NCI-H1694 (cell line): Measurements from ENCODE around the gene SAMD1.

Experiments
- DNase-seq: peaks from one replicate; lab custom pipeline; 2025; lab: John Stamatoyannopoulos, UW

Gene SAMD1

DNA sequence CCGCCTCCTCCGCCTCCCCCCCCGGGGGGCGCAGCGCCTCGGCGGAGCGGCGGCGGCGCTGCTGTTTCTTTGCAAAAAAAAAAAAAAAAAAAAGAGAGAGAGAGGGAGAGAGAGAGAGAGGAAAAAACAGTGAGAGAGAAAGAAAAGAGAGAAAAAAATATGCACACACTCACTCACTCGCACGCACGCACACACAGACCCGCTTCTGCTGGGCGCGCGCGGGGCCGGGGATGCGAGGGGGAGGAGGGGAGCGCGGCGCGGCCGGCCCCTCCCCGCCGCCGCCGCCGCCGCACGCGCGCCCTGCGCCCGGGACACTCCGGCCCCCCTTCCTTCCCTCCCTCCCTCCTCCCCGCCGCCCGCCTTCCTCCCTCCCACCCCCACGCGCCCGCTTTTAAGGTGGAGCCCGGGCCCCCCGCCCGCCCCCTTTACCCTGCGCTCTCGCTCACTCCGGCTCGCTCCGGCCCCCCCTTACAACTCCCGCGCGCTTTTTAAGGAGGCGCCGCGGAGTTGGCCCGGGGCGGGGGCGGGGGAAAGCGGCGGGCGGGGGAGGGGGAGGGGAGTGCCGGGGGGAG is at the start of gene SAMD1:
Gene SAMD1 (minus strand): TSS at position 243 of the 572 bp plus-strand sequence.
- peak; percentile 60 for DNase-seq

DNA sequence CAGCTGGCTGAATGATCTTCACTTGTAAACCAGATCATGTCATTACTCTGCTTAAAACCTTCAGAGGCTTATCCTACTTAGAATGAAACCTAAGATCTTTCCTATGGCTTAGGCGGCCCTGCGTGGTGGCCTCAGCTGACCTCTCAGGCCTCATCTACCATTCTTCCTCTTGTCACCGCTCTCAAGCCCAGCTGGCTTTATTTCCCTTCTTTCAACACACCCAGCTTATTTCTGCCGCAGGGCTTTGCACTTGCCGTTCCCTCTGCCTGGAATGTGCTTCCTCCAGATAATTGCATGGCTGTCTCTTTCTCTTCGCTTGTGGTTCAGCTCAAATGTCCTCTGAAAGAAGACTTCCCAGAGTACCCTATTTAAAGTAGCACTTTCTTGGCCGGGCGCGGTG is 49.4 kb upstream of the SAMD1 start:
- DNase-seq = no peak

DNA sequence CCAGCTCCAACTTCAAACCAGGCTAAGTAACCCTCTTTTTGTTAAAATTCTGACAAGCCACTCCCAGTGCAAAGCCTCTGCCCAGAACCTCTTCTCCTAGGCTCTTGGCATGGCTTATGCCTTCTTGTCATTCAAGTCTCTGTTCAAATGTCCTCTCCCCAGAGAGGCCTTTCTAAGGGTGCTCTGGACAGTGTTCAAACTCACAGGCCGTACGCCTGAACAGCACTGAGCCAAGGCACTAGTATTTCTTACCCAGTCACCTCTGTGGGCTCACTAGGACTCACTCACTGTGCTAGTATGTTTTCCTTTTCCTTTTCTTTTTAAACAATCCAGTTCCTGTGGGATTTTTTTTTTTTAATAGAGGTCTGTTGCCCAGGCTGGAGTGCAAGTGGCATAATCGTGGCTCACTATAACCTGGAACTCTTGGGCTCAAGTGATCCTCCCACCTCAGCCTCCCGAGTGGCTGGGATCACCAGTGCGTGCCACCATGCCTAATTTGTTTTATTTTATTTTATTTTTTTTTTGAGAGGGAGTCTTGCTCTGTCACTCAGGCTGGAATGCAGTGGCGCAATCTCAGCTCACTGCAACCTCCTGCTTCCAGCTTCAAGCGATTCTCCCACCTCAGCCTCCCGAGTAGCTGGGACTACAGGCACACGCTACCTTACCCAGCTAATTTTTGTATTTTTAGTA is 48.2 kb upstream of the SAMD1 start:
- no peak for DNase-seq

DNA sequence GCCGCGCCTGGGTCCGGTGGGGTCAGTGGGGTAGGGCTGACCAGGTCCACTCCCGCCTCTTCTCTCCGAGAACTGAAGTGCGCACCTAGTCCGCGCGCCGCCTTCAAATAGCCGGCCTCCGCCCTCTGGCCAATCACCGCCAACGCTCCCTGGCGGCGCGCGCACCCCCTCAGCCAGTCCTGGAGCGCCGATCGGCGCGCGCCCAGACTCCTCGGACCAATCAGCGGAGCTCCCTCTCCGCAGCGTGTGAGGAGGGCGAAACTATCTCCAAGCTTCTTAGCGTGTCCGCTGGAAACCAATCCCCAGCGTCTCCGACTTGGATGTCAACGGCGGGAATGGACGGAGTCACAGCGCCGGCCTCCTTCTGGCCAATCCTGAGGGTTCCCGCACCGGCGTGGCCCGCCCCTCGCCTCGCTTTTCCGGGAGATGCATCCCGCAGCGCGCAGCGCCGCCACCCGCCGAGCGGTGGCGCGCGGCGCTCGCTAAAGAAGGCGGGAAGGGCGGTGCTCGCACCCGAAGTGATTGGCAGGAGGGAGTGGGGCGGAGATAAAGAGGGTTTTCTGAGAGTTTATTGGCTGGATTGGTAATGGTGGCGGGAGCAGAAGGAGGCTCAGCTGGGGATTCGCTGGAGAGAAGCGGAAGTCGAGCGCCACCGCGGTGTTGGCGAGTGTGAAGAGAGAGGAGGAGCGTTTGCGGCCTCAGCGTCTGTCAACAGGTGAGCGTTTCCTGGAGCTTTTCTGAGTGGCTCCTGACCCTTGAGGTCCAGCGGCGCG is 46.1 kb upstream of the SAMD1 start, which contains the start of gene ASF1B:
Gene ASF1B (minus strand): TSS at position 81 of the 773 bp plus-strand sequence. CDS start 133 bp downstream, outside the sequence.
- peak; percentile 100 for DNase-seq

DNA sequence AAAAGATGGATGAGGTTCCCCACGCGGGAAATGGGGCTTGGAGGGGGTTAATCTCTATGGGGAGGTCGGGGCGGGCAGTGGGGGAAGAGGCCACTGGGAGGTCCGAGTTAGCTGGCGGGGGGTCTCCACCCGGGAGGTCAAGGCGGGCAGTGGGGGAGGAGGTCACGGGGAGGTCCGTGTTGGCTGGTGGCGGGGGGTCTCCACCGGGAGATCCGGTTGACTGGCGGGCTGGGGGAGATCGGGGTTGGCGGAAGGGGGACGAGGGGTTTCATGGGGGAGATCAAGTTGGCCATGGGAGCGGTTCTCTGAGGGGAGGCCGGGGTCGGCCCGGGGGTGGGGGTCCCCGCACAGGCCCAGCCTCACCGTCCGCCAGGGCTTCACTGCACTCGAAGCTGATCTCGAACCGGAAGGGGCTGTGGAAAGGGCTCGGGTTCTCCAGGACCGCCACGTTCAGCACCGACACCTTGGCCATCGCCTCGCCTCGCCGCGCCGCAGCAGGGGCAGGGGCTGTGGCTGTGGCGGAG is 45.5 kb upstream of the SAMD1 start:
- no peak for DNase-seq

DNA sequence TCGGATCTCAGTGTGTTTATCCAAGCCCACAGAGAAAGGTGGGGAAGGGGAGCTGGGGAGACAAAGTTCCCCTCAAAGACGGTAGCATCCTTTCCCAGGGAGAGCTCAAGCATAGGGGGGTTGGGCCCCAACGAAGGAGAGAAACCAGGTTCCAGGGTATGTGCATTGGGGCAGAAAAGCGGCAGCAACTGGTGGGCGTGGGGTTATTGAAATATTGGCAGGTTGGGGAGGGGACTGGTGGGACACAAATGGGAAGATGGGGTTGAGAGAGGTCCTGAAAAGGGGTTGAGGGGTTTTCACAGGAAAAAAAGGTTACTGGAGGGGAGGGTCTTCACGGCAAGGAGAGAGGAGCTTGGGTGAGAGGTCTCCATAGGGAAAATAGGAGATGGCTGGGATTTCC is 44.8 kb upstream of the SAMD1 start:
- no peak for DNase-seq

DNA sequence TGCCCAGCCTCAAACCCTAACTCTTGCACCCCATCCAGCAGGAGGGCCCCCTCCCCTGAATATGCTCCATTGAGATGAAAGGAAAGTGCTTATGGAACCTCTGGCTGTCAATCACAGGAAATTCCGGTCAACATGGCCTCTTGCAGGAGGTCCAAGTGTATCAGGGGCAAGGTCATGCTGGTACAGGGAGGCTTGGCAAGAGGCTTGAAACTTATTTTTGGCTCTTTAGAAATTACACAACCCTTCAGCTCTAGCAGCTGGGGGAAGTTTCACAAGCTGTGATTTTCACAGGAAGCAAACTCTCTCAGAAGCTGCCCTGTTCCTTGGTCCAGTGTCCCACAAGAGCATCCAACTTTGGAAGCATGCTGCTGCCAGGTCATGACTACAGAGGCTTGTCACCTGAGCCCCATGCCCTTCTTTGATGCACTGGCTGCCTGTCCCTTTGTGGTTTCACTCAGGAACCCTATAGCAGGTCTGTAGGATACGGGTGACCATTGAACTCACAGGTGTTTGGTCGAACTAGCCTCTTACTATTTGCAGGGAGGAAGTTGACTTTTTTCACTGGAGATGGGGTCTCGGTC is 37.5 kb upstream of the SAMD1 start:
- DNase-seq = no peak

DNA sequence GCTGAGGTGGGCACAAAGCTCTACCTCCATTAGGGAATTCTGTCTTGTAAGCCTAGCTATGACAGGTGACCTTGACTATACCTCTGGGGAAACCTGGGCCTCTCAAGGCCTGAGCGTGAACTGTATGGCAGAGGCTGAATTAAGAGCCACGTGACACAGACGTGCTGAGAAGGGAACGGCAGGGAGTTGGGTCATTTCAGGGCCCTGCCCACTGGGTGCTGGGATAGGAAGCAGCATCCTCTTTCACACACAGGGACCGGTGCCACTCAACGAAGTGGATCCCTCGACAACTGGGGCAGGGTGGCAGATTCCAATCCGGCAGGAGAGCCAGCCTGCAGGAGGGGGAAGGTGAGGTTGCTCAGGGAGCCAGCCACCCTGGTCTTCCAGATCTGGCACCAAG is 36.6 kb upstream of the SAMD1 start:
- no peak for DNase-seq

DNA sequence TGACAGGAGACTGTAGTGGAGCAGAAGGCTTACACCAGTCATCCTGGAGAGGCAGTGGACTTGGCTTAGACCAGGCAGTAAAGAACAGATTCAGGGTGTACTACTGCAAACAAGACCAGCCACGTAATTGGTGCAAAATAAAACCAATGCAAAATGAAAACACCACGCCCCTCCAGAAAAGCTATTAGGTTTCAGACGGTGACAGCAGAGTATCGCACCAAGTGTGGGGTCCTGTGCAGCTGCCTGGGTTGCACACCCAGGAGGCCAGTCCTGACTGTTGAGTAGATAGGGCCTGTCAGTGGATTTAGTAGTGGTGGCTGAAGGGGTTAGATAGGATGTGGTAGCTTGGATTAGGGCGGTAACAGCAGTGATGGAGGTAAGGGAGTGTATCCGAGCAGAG is 32.4 kb upstream of the SAMD1 start:
- no peak for DNase-seq

DNA sequence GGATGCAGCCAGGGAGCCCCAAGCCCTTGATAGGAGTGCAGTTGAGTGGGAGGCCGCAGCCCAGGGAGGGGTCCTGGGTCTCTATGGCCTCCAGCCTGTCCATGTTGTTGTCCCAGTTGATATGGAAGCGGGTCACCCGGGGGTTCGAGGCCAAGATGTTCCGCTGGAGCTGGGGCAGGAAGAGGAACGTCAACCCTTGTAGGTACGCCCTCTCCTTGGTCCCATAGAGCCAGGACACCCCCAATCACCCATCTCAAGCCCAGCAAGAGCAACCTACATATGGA is 29.9 kb upstream of the SAMD1 start:
- DNase-seq = no peak

DNA sequence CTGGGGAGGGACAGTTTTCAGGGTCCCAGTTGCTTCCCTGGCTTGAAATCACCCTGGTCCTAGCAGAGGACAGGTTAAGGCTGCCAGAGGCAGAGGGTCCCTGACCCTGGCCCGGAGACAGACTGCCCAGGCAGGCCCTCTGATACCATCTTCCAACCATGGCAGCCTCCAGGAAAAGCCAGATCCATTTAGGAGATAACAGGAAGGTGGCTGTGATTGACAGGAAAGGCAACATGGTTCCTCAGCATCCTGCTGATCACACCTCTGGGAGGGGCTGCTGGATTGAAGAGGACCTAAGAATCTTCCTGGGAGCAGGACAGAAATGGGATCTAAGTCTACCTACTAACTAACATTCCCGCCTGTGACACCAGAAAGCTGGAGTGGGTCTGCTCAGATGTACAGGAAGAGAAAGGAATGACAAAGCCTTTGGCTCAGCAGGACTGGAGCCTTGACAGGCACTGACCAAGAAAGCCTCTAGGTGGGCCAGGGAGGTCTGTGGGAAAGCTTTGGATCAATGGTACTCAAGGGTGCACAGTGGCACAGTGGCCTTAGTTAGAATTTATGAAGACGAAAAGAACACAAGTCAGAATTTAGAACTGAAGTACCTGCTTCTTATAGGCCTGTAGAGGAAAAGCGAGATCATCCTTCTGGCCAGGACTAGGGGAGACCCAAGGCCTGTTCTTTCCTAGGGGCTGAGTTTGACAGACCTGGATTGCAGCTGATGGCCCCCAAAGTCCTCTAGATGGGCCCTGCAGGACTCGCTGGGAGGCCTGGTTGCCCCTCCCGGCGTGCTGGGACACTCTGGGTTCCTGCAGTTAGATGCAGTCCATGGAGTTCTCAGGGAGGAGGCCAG is 29.3 kb upstream of the SAMD1 start:
- DNase-seq = no peak

DNA sequence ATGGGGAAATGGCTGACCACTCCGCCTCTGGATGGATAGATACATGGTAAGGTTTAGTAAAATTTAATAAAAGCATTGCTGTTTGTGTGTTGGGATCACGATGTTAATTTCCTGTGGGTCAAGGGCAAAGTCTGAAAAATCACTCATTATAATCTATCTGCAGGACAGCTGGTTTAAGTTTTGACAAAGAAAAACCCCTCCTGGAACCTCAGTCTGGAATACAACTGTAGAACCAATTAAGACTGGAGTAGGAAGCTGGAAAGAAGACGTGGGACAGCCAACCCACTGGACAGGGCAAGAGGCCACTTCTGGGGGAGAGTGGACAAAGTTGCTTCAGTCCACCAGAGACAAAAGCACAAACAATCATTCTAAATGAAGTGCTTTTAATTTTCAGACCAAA is 28.6 kb upstream of the SAMD1 start:
- DNase-seq = no peak

DNA sequence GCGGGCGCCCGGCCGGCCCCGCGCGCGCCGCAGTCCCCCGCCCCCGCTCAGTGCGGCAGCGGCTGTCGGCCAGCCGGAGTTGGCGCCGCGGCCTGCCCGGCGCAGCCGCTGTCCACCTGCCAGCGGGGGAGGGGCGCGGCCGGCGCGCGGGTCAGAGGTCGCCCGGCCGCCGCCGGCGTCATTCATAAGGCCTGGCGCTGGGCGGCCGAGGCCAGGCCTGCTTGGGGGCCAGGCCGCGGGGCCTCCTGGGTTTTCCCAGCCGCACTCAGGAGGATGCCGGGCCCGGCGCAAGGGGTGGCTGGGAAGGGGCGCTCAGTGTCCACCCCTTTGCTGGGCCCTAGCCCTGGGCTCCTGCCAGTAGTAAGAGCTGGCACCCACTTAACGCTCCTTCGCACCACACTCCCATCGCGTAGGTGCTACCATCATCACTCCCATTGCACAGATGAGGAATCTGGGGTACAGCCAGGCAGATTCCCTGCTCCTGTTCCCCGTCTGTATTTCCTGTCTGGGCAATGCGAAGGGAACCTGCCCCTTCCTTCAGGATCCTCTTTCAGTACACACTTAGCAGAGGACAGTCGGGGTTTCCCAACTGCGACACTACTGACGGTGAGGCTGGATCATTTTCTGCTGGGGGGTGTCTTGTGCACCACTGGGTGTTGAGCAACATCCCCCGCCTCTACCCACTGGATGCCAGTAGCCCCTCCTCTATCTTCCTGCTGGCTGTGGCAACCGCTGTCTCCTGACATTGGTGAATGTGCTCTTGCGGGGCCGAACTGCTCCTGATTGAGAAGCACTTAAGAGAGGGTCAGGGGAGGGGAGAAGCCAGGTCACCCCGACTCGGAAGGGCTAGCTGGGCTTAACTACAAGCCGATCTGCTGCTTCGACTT is 27.9 kb upstream of the SAMD1 start:
- DNase-seq = no peak

DNA sequence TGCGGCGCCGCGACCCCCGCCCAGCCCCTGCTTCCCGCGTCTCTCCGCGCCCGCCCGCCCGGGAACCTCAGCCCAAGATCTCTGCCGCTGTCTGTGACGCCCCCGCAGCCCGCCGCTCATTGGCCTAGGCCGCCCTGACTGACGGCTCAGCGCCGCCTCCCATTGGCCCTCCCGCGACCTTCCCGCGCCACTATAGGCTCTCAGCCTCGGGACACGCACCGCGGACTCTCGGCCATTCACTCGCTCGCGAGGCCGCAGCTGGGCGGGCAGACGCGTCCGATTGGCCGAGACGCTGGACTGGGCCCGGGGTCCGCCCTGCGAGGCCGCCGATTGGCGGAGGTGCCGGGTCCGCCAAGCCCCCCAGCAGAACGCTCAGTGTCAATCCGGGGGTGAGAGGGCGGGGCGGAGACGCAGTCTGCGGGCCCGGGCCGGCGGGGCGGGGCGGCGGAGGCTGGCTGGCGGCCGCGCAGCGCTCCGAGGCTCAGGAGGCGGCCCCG is 27.2 kb upstream of the SAMD1 start, which contains the start of gene PRKACA:
Gene PRKACA (minus strand): TSS at position 95 of the 497 bp plus-strand sequence. CDS start 215 bp downstream, outside the sequence.
- DNase-seq = peak; percentile 94

DNA sequence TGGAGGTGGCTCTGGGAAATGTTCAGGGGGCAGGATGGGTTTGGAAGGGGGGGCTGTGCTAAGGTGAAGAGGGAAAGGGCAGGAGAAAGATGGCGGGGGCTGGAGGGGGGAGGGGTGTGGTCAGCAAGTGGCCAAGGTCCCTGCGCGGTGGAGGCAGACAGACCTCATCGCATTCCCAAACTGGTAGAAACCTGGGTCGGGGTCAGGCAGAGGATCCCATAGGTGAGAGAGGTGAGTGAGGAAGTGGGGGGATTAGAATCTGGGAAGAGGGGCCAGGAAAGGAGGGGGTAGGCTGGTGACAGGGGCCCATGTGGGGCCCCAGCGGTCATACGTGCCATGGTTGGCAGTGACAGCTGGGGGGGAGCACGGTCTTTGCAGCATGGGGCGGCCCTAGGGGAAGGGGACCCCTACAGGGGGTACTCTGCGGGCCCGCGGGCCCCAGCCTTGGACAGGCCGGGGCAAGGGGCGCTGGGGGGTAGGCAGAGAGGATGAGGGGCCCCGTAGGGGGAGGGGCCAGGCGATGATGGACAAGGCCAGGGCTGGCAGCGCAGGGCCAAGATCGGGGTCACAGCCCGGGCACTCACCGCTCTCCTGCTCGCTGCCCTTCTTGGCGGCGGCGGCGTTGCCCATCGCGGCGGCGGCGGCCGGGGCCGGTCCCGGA is 26.5 kb upstream of the SAMD1 start:
- DNase-seq = no peak

DNA sequence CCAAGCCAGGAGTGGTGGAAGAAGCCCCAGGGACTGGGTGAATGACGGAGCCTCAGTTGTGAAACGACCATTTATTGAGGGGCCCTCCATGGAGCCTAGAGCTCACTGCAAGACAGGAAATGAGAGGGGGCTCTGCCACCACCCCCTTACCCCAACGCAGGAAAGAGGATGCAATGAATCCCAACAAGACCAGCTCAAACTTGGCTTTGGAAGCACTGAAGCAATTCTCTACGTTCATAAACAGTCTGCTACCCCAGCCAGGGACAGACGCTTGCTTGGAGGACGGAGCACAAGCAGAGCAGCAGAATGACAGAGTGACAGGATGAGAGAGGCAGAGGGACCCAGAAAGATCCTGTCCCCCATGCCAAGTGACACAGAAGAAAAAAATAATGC is 26.0 kb upstream of the SAMD1 start:
- DNase-seq = no peak

DNA sequence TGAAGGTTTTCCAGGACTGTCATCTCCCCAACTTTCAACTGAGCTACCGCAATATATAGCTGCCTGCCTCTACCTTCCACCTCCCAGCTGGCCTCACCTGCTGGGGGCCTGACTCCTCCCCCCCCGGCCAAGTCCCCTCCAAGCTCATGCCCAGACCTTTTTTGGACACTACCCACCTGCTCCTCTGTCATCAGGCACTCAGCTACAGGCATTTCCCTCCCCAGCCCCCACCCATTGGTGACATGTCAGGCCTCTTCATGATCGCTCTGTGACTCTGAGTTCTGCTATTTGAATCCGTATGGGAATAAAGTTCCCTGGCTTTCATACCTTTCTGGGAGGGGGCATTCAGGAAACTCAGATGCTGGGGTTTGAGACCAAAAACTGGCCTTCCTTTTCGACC is 25.2 kb upstream of the SAMD1 start:
- no peak for DNase-seq

DNA sequence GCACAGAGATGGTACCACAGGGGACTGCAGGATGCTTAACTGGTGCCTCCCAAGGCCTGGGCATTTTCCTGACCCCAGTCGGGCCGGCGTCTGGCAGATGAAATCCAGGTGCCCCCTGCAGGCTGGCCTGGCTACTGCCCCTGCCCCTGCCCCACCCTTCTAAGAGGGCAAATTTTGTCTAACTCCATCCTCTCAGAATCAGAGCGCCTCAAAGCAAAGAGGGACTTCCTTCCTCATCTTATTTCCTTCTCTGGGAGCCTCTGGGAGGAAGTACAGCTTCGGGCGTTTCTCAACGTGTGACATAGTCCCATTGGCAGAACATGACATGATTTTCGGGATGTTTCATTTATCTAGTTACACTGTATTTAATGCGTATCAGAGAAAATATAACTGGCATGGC is 24.3 kb upstream of the SAMD1 start:
- DNase-seq = no peak

DNA sequence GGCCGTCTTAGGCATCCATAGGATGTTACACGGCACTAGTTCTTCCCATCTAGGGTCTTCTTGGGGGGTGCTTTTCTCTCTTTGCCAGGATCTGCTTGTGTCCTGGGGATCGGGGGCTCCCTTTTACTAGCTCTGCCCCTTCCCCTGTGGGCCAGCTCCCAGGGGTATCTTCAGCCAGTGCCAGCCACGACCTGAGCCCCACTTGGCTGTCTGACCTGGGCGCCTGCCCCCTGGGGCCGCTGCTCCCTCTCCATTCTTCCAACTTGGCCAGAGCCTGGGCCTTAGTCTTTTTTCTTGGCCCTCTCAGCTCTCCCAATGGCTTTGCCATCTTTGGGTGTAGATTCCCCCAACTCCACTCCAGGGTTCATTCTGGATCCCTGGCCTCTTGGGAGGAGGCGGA is 23.9 kb upstream of the SAMD1 start:
- DNase-seq = no peak
